GM23248 (cell line): Measurements from ENCODE around the gene CXorf49B.
"Not testable (repeated sequence)": the region's sequence is repeated elsewhere in the genome, so short reads cannot be mapped to it uniquely, and the experiment has no call there.

Experiments used
- EZH2 ChIP-seq: fragments of 200-600 bp; sonication (generic); IDR thresholded peaks from 2 replicates; pipeline ENCODE4 v1.6.1; 2018; ENCODE audit warnings: antibody characterized with exemption, mild to moderate bottlenecking; ENCODE audit not compliant: insufficient read depth, poor library complexity, severe bottlenecking
- EZH2phosphoT487 ChIP-seq: fragments of 200-600 bp; sonication (generic); IDR thresholded peaks from 2 replicates; pipeline ENCODE4 v1.6.1; 2018; ENCODE audit warnings: antibody characterized with exemption, moderate library complexity, mild to moderate bottlenecking, low read depth; ENCODE audit not compliant: insufficient read depth

- TF ChIP-seq EZH2, EZH2phosphoT487: not testable (repeated sequence)
These were observed 19.2 kb downstream of the CXorf49B start for GRCh38 chrX:71782225-71782949.
